Measurements from ENCODE around the gene PRKCZ.

The PRKCZ gene

GRCh38 chr1:2045468-2046173, 4.6 kb upstream of the PRKCZ start:
- FAIRE-seq, result peak; percentile 76
- no peak for DNase-seq (ENCODE audit: low spot score)

GRCh38 chr1:2046174-2046917, 3.9 kb upstream of the PRKCZ start:
- DNase-seq (ENCODE audit: low spot score) (peak; percentile 53), FAIRE-seq (no peak)

GRCh38 chr1:2046953-2047748, 3.1 kb upstream of the PRKCZ start:
- no peak for DNase-seq (ENCODE audit: low spot score)
- FAIRE-seq, result no peak

- FAIRE-seq, result no peak
- no peak for DNase-seq (ENCODE audit: low spot score)
Measured at GRCh38 chr1:2047749-2048729, 2.2 kb upstream of the PRKCZ start.

- FAIRE-seq (no peak), DNase-seq (ENCODE audit: low spot score) (peak; percentile 69)
Measured at GRCh38 chr1:2049225-2049717, 940 bp upstream of the PRKCZ start.

- no peak for FAIRE-seq
- DNase-seq (ENCODE audit: low spot score), result no peak
Measured at GRCh38 chr1:2050461-2050792, 216 bp downstream of the PRKCZ start.

GRCh38 chr1:2050793-2051682, 827 bp downstream of the PRKCZ start:
- FAIRE-seq, result no peak
- no peak for DNase-seq (ENCODE audit: low spot score)

- DNase-seq (ENCODE audit: low spot score), result no peak
- no peak for FAIRE-seq
Measured at GRCh38 chr1:2052054-2052679, 2.0 kb downstream of the PRKCZ start.

GRCh38 chr1:2052756-2053155, 2.5 kb downstream of the PRKCZ start:
- no peak for DNase-seq (ENCODE audit: low spot score)
- no peak for FAIRE-seq

- FAIRE-seq (no peak), DNase-seq (ENCODE audit: low spot score) (no peak)
Measured at GRCh38 chr1:2053217-2053616, 3.0 kb downstream of the PRKCZ start.

GRCh38 chr1:2053784-2054376, 3.7 kb downstream of the PRKCZ start:
- DNase-seq (ENCODE audit: low spot score), result no peak
- no peak for FAIRE-seq

- FAIRE-seq (no peak), DNase-seq (ENCODE audit: low spot score) (no peak)
Measured at GRCh38 chr1:2054560-2054959, 4.3 kb downstream of the PRKCZ start.

GRCh38 chr1:2055911-2056575, 5.8 kb downstream of the PRKCZ start:
- FAIRE-seq (no peak), DNase-seq (ENCODE audit: low spot score) (no peak)

- FAIRE-seq, result no peak
Measured at GRCh38 chr1:2056955-2057590, 6.9 kb downstream of the PRKCZ start.

GRCh38 chr1:2059290-2059953, 9.2 kb downstream of the PRKCZ start:
- no peak for FAIRE-seq

More at GRCh38 chr1:2056955-2057590, 6.9 kb downstream of the PRKCZ start:
- no peak for DNase-seq (ENCODE audit: low spot score)

GRCh38 chr1:2060072-2060471, 9.9 kb downstream of the PRKCZ start:
- DNase-seq (ENCODE audit: low spot score) (no peak), FAIRE-seq (no peak)

More at GRCh38 chr1:2059290-2059953, 9.2 kb downstream of the PRKCZ start:
- DNase-seq (ENCODE audit: low spot score), result no peak

GRCh38 chr1:2060535-2060934, 10.3 kb downstream of the PRKCZ start:
- DNase-seq (ENCODE audit: low spot score) (no peak), FAIRE-seq (no peak)

Data from urothelium cell line (cell line).